K562 (cell line): ENCODE measurements around the gene MPG.

Experiments used
- BCLAF1 ChIP-seq, 2 experiments: fragments of 450-650 bp in 1 of 2; IDR thresholded peaks; 2 replicates each; pipeline ENCODE4 v1.6.1; 2011 to 2017; ENCODE audit warnings: low read depth in 2 of 2, antibody characterized with exemption in 1 of 2, borderline replicate concordance in 1 of 2, low read length in 1 of 2, mild to moderate bottlenecking in 1 of 2, mixed read lengths in 1 of 2; ENCODE audit not compliant: control insufficient read depth in 1 of 2
- CBX8 ChIP-seq: fragments of 200-600 bp; sonication (generic); IDR thresholded peaks from 2 replicates; pipeline ENCODE4 v1.6.1; 2012; ENCODE audit warnings: borderline replicate concordance, mixed run types, low read depth, mild to moderate bottlenecking, moderate library complexity, mixed read lengths, low read length, control low read depth, inconsistent platforms; ENCODE audit not compliant: poor library complexity, severe bottlenecking; ENCODE audit errors: extremely low read depth
- HMBOX1 ChIP-seq: sonication (generic); IDR thresholded peaks from 2 replicates; pipeline ENCODE4 v1.6.1; 2016
- IRF1 ChIP-seq: sonication (generic); formaldehyde crosslinking; IDR thresholded peaks from 2 replicates; pipeline ENCODE4 v1.8.0; 2022; ENCODE audit warnings: missing genetic modification reagents, mild to moderate bottlenecking, borderline replicate concordance
- MXI1 ChIP-seq: IDR thresholded peaks from 2 replicates; pipeline ENCODE4 v1.6.1; 2011; ENCODE audit warnings: low read depth, mild to moderate bottlenecking, improper control_type of control experiment, low read length
- MYBL2 ChIP-seq, 2 experiments: fragments of 450-650 bp in 1 of 2; sonication (generic) in 1 of 2; formaldehyde crosslinking in 1 of 2; IDR thresholded peaks; 2 replicates each; pipeline versions ENCODE4 v1.6.1 to v1.8.1; 2017 to 2022; ENCODE audit warnings: borderline replicate concordance in 1 of 2, inconsistent platforms in 1 of 2, low read depth in 1 of 2, mild to moderate bottlenecking in 1 of 2, missing genetic modification reagents in 1 of 2, moderate library complexity in 1 of 2
- NFYB ChIP-seq: IDR thresholded peaks from 2 replicates; pipeline ENCODE4 v1.6.1; 2011; ENCODE audit warnings: mild to moderate bottlenecking, moderate library complexity; ENCODE audit not compliant: insufficient read length; ENCODE audit errors: extremely low read depth
- SMARCA4 ChIP-seq: fragments of 450-650 bp; IDR thresholded peaks from 2 replicates; pipeline ENCODE4 v1.6.1; 2016
- SP2 ChIP-seq: IDR thresholded peaks from 2 replicates; pipeline ENCODE4 v1.6.1; 2011; ENCODE audit warnings: mild to moderate bottlenecking, low read depth, low read length, moderate library complexity; ENCODE audit not compliant: poor library complexity, severe bottlenecking; ENCODE audit errors: extremely low read depth
- ZNF277 ChIP-seq: fragments of 250-450 bp; sonication (Bioruptor Pico); IDR thresholded peaks from 2 replicates; pipeline ENCODE4 v1.8.0; 2022; ENCODE audit warnings: inconsistent platforms, mild to moderate bottlenecking, moderate library complexity, borderline replicate concordance
- ZNF318 ChIP-seq, 2 experiments: fragments of 450-650 bp; IDR thresholded peaks; 2 replicates each; pipeline ENCODE4 v1.6.1; 2016; ENCODE audit warnings: mild to moderate bottlenecking in 2 of 2, borderline replicate concordance in 1 of 2, low read depth in 1 of 2, moderate library complexity in 1 of 2
- ZNF639 ChIP-seq, 2 experiments: fragments of 200-800 bp in 1 of 2; sonication (Bioruptor generic) in 1 of 2; sonication (generic) in 1 of 2; formaldehyde crosslinking in 1 of 2; IDR thresholded peaks in 1 of 2; conservative IDR thresholded peaks in 1 of 2; 2 replicates each; pipeline versions ENCODE4 v1.5.0 to v1.6.1; 2016 to 2020; ENCODE audit warnings: missing compliant biosample characterization in 1 of 2, missing genetic modification characterization in 1 of 2, missing genetic modification reagents in 1 of 2

- TF ChIP-seq ZNF639 (CRISPR knock-in tag; conservative IDR thresholded peaks at IDR 0.05 in 1 of 2, IDR thresholded peaks at IDR 0.05 in 1 of 2) (no peak), MYBL2 (IDR thresholded peaks at IDR 0.05; ENCODE audit: low read depth) (no peak), MYBL2 (CRISPR knock-in tag; IDR thresholded peaks at IDR 0.05; ENCODE audit: borderline replicate concordance) (no peak), SP2 (no peak), ZNF318 (IDR thresholded peaks at IDR 0.05; ENCODE audit: borderline replicate concordance in 1 of 2, low read depth in 1 of 2) (no peak), IRF1 (CRISPR knock-in tag) (no peak), BCLAF1 (IDR thresholded peaks at IDR 0.05; ENCODE audit: borderline replicate concordance in 1 of 2, control insufficient read depth in 1 of 2, low read depth in 2 of 2, low read length in 1 of 2) (no peak), HMBOX1 (no peak), CBX8 (no peak), NFYB (no peak), MXI1 (no peak), ZNF277 (CRISPR knock-in tag) (no peak), SMARCA4 (no peak)
Observed at GRCh38 chr16:125011-125410, 47.0 kb downstream of the MPG start.
